ENCODE measurements around the gene MMAB.

- no peak for TF ChIP-seq SP1 (IDR thresholded peaks at IDR 0.05)
- no peak for TF ChIP-seq FOXA1 (IDR thresholded peaks at IDR 0.05)
- no peak for TF ChIP-seq CTBP1 (IDR thresholded peaks at IDR 0.05; ENCODE audit: borderline replicate concordance)
- TF ChIP-seq BHLHE40 (IDR thresholded peaks at IDR 0.05; ENCODE audit: borderline replicate concordance), result no peak
- no peak for TF ChIP-seq L3MBTL2 (conservative IDR thresholded peaks at IDR 0.05)
- TF ChIP-seq HDGF (IDR thresholded peaks at IDR 0.05; ENCODE audit: borderline replicate concordance), result no peak
- TF ChIP-seq ZNF384 (IDR thresholded peaks at IDR 0.05), result no peak
- TF ChIP-seq LEF1 (IDR thresholded peaks at IDR 0.05; ENCODE audit: borderline replicate concordance), result no peak
- no peak for TF ChIP-seq FOXK2 (IDR thresholded peaks at IDR 0.05)
Measured at GRCh38 chr12:109545826-109546225, 27.5 kb downstream of the MMAB start.
